NCI-H128 (cell line): ENCODE measurements around the gene NLRP6.
"Not testable (repeated sequence)": the region's sequence is repeated elsewhere in the genome, so short reads cannot be mapped to it uniquely, and the experiment has no call there.

Experiments used
- DNase-seq: peaks from one replicate; lab custom pipeline; 2025; ENCODE audit not compliant: unreplicated experiment; lab: John Stamatoyannopoulos, UW

Gene NLRP6

GRCh38 chr11:319121-319887 lies 41.1 kb downstream of the NLRP6 start:
- not testable (repeated sequence) for DNase-seq

DNA sequence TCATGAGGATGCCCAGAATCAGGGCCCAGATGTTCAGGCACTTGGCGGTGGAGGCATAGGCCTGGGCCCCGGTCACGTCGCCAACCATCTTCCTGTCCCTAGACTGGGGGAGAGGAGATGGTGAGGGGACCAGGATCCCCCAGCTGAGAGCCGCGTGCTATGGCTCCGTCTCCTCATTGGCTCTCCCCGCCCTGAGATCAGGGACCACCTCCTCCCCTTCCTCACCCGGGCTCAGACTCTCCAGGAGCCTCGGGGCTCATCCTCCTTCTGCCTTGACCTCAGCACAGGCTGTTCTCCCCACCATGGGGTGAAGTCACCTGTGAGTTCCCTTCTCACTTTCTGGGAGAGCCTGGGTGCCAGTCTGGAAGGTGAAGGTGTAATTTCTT lies 41.7 kb downstream of the NLRP6 start:
- DNase-seq = not testable (repeated sequence)

- no peak for DNase-seq
These were observed 45.9 kb downstream of the NLRP6 start for GRCh38 chr11:324156-324555.

GRCh38 chr11:324593-325517 lies 46.6 kb downstream of the NLRP6 start:
- not testable (repeated sequence) for DNase-seq

DNA sequence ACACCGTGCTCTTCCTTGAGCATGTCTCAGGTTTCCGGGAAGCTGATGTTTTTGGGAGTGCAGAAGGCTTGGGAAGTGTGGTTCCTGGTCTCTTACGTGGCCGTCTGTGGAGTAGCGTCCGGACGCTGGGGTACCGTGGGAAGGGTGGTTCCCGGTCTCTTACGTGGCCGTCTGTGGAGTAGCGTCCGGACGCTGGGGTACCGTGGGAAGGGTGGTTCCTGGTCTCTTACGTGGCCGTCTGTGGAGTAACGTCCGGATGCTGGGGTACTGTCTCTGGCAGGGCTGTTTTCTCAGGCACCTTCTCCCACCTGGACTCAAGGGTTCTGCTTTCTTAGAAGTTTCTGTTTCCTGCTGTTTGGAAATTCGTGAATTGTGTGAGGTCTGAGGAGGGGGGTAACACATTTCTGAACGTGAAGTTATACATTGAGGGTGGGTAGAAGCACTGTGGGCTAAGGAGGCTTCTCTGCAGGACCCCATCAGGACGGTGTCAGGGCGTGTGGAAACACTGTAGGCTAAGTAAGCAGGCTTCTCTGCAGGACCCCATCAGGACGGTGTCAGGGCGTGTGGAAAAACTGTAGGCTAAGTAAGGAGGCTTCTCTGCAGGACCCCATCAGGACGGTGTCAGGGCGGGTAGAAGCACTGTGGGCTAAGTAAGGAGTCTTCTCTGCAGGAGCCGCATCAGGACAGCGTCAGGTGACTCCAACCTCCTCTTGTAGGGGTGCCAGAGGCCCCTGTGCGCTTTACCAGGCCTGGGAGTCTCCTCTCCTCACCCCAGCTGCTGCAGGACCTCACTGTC lies 47.8 kb downstream of the NLRP6 start:
- no peak for DNase-seq

GRCh38 chr11:326592-326841 lies 48.3 kb downstream of the NLRP6 start:
- no peak for DNase-seq

- no peak for DNase-seq
These were observed 48.8 kb downstream of the NLRP6 start for GRCh38 chr11:326842-327580.

- no peak for DNase-seq
These were observed 49.3 kb downstream of the NLRP6 start for GRCh38 chr11:327581-327923.

DNA sequence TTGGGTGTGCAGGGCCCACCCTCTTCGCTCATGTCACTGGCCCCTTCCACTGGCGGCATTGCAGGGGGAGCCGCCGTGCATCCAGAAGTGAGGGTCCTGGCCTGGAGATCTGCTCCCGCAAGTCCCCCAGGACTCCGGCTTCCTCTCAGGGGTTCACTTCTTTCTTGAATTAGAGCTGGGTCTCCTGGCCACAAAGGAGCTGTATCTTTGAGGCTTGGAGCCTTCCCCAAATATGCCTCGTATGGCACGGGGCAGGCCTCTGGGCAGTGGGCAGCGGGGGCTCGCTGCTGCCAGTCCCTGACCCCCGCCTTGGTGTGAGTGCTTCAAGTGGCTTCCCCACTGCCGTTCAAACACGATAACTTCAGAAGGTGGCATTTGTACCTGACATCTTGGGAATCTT lies 49.8 kb downstream of the NLRP6 start:
- DNase-seq = no peak

DNA sequence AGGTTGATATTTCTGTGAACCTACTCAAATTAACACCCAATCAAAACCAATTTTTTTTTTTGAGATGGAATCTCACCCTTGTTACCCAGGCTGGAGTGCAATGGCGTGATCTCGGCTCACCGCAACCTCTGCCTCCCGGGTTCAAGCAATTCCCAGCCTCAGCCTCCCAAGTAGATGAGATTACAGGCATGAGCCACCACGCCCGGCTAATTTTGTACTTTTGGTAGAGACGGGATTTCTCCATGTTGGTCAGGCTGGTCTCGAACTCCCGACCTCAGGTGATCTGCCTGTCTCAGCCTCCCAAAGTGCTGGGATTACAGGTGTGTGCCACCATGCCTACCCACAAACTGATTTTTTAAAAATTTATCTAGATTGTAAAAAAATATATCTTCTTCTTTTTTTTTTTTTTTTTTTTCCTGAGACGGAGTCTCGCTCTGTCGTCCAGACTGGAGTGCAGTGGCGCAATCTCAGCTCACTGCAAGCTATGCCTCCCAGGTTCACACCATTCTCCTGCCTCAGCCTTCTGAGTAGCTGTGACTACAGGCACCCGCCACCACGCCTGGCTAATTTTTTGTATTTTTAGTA lies 50.4 kb downstream of the NLRP6 start:
- not testable (repeated sequence) for DNase-seq

DNA sequence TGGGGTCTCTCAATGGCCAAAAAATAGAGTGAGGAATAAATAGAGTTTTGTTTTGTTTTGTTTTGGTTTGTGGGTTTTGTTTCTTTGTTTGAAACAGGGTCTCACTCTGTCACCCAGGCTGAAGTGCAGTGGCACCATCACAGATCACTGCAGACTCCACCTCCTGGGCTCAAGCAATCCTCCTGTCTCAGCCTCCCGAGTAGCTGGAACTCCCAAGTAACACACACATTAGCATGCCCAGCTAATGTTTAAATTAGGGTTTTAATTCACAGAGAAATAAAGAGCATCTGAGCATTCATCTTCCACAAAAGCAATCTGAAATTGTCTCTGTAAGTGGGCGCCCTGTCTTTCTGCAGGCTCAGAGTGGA lies 51.7 kb downstream of the NLRP6 start:
- DNase-seq = no peak

- no peak for DNase-seq
These were observed 52.1 kb downstream of the NLRP6 start for GRCh38 chr11:330307-330693.

DNA sequence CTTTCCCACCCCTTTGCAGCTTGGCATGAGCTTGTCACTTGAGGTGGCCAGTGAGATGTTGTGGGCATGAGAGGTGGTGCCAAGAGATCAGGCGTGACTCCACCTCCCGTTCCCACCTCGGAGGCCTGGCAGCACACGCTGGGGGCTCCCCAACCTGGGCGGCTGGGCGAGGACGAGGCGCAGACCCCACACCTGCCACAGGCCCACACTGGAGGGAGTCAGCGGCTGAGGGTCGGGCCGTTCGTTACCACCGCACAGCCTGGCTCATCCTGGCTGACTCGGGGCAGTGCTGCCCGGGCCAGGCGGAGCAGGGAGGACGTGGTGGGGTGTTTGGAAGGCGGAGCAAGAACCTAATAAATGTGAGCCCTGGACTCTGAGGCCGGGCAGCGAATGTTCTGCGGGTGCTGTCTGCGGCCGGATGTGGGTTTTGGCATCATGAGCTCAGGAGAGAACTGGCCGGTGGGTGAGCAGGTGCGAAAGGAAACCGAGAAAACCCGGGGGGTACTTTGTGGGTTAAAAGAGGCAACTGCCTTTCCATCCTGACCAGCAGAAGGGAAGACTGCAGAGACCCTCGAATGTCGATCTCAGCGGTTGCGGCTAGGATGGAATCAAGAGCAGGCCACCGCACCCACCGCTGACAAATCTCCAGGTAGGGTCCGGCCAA lies 52.6 kb downstream of the NLRP6 start:
- DNase-seq = no peak

DNA sequence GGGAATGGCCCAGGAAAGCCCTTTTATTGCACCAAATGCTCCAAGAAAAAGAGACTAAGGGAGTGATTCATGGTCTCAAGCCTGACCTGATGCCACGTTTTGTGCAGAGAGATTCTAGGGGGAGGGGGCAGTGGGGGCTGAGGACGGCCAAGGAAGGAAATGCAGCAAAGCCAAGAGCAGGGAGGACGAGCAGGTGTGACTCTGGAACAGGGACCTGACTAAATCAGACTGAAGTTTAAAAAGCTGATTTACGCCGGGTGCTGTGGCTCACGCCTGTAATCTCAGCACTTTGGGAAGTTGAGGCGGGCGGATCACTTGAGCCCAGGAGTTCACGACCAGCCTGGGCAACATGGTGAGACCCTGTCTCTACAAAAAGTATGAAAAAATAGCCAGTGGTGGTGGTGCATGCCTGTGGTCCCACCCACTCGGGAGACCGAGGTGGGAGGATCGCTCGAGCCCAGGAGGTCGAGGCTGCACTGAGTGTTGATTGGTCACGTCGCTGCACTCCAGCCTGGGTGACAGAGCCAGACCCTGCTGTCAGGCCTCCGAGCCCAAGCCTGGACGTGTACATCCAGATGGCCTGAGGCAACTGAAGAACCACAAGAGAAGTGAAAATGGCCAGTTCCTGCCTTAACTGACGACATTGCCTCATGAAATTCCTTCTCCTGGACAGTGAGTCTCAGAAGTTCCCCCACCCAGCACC lies 53.3 kb downstream of the NLRP6 start:
- DNase-seq = no peak

DNA sequence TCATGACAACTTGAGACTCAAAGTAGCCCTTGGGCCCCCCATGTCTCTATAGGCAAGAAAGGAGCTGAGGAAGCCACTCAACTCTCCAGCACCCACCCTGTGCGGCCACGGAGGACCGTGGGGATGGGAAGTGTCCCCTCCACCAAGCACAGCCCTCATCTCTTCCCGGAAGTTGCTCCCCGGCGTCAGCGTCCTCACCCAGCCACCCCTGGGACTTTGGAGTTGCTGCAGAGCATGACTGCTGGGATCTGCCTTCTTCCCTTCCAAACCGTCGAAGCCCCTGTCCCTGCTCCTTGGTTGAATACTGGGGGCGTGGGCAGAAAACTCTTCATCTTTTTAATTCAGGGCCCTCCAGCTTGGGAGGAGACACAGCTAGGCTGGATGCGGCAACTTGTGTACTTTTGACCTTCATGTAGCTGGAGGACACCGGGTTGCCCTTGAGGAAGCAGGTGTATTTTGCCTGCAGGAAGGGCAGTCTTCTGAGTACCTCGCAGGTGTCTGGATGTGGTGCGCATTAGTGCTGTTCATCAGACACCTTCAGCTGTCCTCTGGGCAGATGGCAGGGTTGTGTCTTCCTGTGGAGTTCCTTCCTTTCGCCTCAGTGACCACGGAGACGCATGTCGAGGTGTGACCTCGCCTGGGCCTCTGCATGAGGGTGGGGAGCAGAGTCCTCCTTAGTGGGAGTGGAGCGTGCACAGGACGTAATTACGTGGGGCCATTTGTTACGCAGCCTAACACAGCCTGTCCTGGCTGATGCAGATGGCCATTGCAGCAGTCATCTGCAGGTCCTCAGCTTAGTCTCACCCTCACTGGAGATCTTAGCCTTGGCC lies 54.7 kb downstream of the NLRP6 start:
- DNase-seq = no peak

GRCh38 chr11:333616-334263 lies 55.5 kb downstream of the NLRP6 start:
- DNase-seq = not testable (repeated sequence)

DNA sequence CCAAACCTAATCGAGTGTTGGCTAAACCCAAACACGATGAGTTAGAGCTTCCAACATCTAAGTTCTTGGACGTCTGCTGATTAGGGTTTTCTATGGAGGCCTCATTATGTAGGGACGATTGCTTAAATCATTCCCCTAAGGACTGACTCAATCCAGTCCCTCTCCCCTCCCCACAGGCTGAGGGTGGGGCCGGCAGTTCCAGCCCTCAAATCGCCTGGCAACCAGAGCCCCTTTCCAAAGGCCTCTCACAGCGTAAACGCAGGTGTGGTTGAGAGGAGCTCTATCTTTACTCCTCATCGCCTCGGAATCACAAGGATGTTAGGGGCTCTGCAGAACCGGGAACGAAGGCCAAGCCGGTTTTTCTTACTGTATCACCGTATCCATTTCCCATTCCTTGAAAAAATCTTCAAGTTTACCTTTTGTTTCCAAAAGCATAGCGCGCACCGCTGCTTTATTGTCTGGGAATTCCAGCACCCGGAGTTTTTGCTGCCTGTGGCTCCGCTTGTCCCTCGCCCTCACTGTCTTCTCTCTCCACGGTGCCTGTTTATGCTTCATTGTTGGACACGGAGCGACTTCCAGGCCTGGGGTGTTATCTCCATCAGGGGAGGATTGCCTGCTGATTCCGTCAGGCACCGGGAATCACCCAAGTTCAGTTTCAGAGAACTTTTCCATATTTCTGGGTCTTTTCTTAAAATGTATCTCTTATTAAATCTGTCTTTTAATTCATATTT lies 56.2 kb downstream of the NLRP6 start:
- DNase-seq = no peak
